Fibroblast of skin of abdomen (primary cell): ENCODE data around the gene PNMA6E.

Experiments
- DNase-seq: peaks from one replicate; pipeline ENCODE4 v3.0.0-alpha.2; 2013

The PNMA6E gene

GRCh38 chrX:153434801-153435200 is 33.7 kb upstream of the PNMA6E start:
- no peak for DNase-seq

GRCh38 chrX:153433781-153434285 is 32.7 kb upstream of the PNMA6E start:
- DNase-seq, result no peak

- DNase-seq, result no peak
Observed at GRCh38 chrX:153433161-153433680, 32.1 kb upstream of the PNMA6E start.

DNA sequence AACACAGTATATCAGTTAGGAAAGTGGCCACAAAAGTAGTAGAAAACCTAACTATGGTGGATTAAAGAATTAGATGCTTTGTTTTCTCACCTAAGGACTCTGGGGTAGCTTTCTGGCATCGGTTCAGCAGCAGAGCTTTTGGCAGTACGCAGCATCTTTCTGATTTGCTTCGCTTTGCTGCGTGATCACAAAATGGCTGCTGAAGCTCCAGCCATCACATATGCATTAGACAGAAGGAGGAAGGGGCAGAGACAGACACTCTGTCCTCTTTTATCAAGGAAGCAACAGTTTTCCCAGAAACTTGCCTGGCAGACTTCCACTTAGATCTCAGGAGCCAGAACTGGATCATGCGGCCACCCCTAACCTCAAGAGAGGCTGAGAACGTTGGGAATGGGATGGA is 29.6 kb upstream of the PNMA6E start:
- no peak for DNase-seq

GRCh38 chrX:153426204-153426603 is 25.1 kb upstream of the PNMA6E start:
- no peak for DNase-seq

GRCh38 chrX:153423652-153424051 is 22.5 kb upstream of the PNMA6E start:
- no peak for DNase-seq

GRCh38 chrX:153421856-153422255 is 20.7 kb upstream of the PNMA6E start:
- DNase-seq, result no peak

- no peak for DNase-seq
Observed at GRCh38 chrX:153420851-153421599, 19.9 kb upstream of the PNMA6E start.

DNA sequence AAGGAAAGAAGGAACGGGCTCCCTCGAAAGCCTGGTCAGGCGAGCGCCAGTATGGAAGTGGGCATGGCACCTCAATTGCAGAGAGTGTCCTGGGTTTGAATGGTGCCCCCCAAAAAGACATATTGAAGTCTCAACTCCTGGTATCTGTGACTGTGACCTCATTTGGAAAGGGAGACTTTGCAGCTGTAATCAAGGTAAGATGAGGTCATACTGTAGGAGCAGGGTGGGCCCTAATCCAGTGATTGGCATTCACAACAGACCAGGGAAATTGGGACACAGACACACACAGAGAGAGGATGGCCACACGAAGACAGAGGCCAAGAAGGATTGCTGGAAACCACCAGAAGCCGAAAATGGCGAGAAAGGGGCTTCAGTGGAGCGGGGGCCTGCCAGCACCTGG is 16.5 kb upstream of the PNMA6E start:
- no peak for DNase-seq

DNA sequence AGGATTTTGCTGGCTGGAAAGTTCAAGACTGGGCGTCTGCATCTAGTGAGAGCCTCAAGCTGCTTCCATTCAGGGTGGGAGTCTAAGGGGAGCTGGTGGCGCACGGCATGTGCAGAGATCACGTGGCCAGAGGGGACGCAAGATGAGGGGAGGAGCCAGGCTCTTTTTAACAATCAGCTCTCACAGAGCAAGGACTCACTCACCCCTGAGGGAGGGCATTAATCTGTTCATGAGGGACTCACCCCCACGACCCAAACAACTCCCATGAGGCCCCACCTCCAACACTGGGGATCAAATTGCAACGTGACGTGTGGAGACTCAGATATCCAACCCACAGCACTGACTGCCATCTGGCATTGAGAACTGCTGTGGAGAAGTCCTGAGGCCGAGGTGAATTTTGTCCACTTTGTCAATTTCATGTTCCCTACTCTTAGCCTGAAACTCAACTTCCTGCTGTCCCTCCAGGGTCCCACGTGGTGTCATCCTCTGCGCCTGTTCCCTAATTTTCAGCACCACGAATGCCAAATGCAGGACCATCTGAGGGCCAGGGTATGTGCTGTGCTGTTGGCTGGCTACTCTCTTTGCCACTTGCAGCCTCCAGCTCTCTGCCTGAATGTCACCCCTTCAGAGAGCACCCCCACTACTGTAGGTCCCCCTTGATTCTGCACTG is 15.8 kb upstream of the PNMA6E start:
- DNase-seq, result peak; percentile 4

DNA sequence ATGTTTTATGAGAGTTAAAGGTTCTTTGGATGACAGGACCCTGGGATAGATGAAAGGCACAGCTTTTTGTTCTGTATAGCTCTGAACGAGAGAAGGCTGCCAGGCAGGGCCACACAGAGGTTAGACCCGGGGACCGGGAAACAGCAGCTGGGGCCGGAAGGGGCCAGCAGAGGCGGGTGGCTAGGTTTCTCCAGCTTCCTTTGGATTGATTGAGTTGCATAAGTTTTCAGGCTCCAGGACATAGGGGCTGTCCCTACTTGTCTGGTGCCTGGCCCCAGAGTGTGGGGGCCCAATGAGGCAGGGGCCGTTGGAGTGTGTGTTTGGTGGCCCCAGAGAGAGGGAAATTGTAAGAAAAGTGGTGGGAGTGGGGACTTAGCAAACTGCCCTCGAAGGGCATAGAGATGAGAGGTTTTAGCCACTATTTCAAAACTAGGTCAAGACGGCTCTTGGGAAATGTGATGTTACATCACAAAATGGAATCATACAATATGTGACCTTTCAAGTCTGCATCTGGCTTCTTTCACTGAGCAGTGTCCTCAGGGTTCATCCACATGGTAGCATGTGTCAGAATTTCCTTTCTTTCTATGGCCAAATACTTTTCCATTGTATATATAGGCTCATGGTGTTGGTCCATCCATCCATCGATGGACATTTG is 13.8 kb upstream of the PNMA6E start:
- no peak for DNase-seq

- DNase-seq, result no peak
Observed at GRCh38 chrX:153413731-153414130, 12.6 kb upstream of the PNMA6E start.

- DNase-seq, result no peak
Observed at GRCh38 chrX:153412746-153413720, 11.9 kb upstream of the PNMA6E start.

DNA sequence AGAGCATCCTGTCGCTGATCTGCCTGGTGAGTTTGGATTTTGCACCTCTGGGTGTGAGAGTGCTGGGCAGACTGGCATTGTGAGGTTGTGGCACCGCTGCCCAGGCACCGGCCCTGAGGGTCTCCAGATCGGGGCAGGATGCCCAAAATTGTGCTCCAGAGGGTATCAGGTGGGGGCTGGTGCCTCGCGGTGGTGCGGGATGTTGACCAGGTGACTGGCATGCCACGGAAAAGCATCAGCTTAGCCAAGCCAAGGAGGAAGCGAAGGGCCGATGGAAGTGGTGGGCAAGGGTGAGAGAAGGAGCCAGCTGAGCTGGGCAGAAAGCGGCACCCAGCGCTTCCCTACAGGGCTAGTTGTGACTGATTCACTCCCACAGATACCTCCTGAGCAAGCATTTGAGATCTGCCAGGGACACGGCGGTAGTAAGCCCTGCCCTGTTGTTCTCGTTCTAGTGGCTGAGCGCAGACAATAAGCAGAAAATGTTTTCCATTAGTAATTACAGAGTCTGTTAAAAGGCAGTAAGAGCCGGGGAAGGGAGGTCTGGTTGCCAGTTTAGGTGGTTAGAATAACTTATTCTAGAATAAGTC is 10.9 kb upstream of the PNMA6E start:
- DNase-seq, result no peak

- DNase-seq, result peak; percentile 1
Observed at GRCh38 chrX:153411255-153411987, 10.3 kb upstream of the PNMA6E start, which contains the start of gene ZFP92. TSS of gene ZFP92 (plus strand) at chrX:153411472. CDS start at chrX:153418323, 6,851 bp downstream.

DNA sequence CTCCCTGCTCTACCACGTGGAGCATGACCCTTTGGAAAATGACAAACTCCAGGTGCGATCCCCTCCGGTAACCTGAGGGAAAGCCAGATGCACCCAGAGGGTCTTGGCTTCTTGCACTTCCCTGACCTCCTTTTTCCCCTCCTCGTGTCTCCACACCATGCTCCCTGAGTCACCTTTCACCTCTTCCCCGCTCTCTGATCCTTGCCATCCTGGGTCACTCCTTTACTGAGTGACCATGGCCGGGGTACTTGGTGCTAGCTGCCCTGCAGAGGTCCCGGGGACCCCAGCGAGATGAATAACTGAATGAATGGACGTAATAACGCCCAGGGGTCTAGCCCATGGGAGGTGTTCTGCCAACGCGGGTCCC is 9.7 kb upstream of the PNMA6E start:
- DNase-seq, result no peak

DNA sequence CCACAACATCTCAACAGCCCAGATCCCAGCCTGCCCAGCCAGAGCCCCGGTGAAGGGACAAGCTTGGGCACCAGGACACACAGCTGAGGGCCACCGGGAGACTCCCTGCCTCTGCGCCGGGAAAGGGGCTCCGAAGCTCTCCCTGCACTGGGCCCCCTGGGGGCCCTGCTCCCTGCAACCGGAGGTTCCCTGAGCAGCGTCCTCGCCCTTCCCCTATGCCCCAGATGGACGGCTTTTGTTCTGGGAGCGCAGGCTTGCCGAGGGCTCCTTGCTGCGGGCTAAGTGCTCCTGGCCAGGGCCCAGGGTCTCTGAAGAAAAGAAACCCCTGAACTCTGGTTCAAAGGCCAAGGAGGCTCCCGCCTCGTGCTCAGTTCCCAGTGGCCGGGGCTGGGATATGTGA is 9.2 kb upstream of the PNMA6E start:
- DNase-seq, result no peak

- no peak for DNase-seq
Observed at GRCh38 chrX:153409414-153410101, 8.4 kb upstream of the PNMA6E start.

- no peak for DNase-seq
Observed at GRCh38 chrX:153408871-153409351, 7.8 kb upstream of the PNMA6E start.

DNA sequence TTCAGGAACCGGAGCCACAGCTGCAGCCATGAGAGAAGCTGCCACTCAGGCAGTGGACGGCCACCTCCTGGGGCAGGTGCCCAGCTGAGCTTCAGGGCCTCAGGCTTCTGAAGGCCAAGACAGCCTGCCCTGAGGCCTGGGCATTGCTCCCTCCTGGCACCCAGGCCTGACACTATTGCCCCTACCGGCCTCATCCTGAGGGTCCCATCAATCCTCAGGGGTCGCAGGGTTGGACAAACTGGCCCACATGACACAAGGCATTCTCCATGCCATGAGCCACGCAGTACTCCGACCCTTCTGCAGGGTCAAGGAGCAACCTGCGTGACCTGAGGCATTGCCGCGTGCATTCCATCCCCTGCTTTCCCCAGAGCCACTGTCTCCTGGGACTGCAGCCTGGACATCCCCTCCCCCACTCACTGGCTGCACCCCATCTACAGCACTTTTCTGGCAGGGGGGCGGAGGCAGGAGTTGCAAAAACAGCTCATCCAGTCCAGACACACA is 7.1 kb upstream of the PNMA6E start:
- DNase-seq, result no peak
